HL-60 (cell line): ENCODE results near the gene TESPA1.
"Not testable (repeated sequence)": the region's sequence is repeated elsewhere in the genome, so short reads cannot be mapped to it uniquely, and the experiment has no call there.

Experiments used
- DNase-seq, 2 experiments: peaks; one replicate each; pipeline ENCODE4 v3.0.0-alpha.2; 2010 to 2020; ENCODE audit warnings: low read depth in 1 of 2, low spot score in 1 of 2
- H3K27ac ChIP-seq: fragments of 250-450 bp; sonication (Bioruptor Pico); replicated peaks from 2 replicates; pipeline ENCODE4 v1.5.1; 2020; ENCODE audit warnings: mild to moderate bottlenecking, moderate library complexity
- H3K27me3 ChIP-seq: fragments of 250-450 bp; sonication (Bioruptor Pico); 2 replicates; pipeline ENCODE4 v1.5.1; 2021; ENCODE audit warnings: mild to moderate bottlenecking, moderate library complexity; ENCODE audit not compliant: insufficient read depth, poor library complexity, severe bottlenecking
- H3K4me3 ChIP-seq: replicated peaks from 2 replicates; pipeline ENCODE4 v1.5.1; 2011; ENCODE audit warnings: mild to moderate bottlenecking, control low read depth, low read length; ENCODE audit not compliant: insufficient read depth
- GABPA ChIP-seq: IDR thresholded peaks from 2 replicates; pipeline ENCODE4 v1.6.1; 2012; ENCODE audit warnings: low read depth
- POLR2AphosphoS5 ChIP-seq: IDR thresholded peaks from 2 replicates; pipeline ENCODE4 v1.6.1; 2012; ENCODE audit warnings: low read depth
- SPI1 ChIP-seq: IDR thresholded peaks from 2 replicates; pipeline ENCODE4 v1.6.1; 2012; ENCODE audit warnings: low read depth, mild to moderate bottlenecking, borderline replicate concordance
- TF ChIP-seq, protein P1 (sequence below): IDR thresholded peaks from one replicate; pipeline ENCODE4 v1.5.1; 2011; ENCODE audit warnings: low read length, control low read depth, inconsistent platforms; ENCODE audit not compliant: insufficient read depth
- TF ChIP-seq, protein P2 (sequence below): IDR thresholded peaks from 2 replicates; pipeline ENCODE4 v1.6.1; 2012; ENCODE audit warnings: low read depth; ENCODE audit not compliant: insufficient replicate concordance

Gene TESPA1

DNA sequence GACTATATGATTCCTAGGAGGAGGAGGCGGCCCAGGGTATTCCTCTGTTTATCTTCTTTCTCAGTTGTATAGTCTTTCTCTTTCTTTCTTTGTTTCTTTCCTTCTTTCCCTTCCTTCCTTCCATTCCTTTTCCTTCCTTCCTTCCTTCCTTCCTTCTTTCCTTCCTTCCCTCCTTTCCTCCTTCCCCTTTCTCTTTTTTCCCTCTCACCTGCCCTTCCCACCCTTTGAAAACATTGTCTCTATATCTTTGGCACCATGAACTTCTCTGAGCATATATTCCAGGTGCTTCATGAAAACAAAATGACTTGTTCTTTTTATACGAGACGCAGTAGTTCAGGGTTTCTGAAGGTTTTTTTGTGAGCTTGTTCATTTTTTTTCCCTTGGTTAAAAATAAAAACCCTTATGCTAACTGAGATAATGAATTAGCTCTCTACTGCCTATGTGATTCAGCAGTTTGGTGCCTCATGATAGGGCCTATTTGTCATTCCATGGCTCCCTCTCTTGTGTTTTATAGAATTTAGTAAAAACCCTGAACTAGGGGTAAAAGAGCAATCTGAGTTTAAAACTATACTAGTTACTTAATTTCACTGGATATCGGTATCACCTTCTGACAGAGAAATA lies 3.2 kb upstream of the TESPA1 start:
- Histone ChIP-seq H3K4me3 (no peak overlapping the region), H3K27ac (no peak overlapping the region), H3K27me3 (no peaks in the 10 kb centered on the region)
- no peak for TF ChIP-seq POLR2AphosphoS5
- TF ChIP-seq SPI1: no peak
- TF ChIP-seq GABPA: no peak
- TF ChIP-seq, protein P1, sequence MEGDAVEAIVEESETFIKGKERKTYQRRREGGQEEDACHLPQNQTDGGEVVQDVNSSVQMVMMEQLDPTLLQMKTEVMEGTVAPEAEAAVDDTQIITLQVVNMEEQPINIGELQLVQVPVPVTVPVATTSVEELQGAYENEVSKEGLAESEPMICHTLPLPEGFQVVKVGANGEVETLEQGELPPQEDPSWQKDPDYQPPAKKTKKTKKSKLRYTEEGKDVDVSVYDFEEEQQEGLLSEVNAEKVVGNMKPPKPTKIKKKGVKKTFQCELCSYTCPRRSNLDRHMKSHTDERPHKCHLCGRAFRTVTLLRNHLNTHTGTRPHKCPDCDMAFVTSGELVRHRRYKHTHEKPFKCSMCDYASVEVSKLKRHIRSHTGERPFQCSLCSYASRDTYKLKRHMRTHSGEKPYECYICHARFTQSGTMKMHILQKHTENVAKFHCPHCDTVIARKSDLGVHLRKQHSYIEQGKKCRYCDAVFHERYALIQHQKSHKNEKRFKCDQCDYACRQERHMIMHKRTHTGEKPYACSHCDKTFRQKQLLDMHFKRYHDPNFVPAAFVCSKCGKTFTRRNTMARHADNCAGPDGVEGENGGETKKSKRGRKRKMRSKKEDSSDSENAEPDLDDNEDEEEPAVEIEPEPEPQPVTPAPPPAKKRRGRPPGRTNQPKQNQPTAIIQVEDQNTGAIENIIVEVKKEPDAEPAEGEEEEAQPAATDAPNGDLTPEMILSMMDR: no peak
- TF ChIP-seq, protein P2, sequence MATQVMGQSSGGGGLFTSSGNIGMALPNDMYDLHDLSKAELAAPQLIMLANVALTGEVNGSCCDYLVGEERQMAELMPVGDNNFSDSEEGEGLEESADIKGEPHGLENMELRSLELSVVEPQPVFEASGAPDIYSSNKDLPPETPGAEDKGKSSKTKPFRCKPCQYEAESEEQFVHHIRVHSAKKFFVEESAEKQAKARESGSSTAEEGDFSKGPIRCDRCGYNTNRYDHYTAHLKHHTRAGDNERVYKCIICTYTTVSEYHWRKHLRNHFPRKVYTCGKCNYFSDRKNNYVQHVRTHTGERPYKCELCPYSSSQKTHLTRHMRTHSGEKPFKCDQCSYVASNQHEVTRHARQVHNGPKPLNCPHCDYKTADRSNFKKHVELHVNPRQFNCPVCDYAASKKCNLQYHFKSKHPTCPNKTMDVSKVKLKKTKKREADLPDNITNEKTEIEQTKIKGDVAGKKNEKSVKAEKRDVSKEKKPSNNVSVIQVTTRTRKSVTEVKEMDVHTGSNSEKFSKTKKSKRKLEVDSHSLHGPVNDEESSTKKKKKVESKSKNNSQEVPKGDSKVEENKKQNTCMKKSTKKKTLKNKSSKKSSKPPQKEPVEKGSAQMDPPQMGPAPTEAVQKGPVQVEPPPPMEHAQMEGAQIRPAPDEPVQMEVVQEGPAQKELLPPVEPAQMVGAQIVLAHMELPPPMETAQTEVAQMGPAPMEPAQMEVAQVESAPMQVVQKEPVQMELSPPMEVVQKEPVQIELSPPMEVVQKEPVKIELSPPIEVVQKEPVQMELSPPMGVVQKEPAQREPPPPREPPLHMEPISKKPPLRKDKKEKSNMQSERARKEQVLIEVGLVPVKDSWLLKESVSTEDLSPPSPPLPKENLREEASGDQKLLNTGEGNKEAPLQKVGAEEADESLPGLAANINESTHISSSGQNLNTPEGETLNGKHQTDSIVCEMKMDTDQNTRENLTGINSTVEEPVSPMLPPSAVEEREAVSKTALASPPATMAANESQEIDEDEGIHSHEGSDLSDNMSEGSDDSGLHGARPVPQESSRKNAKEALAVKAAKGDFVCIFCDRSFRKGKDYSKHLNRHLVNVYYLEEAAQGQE: no peak
- no peak for DNase-seq

- H3K27me3 ChIP-seq, H3K4me3 ChIP-seq, DNase-seq, H3K27ac ChIP-seq: not testable (repeated sequence)
These were observed 2.2 kb upstream of the TESPA1 start for GRCh38 chr12:54986773-54987172.

DNA sequence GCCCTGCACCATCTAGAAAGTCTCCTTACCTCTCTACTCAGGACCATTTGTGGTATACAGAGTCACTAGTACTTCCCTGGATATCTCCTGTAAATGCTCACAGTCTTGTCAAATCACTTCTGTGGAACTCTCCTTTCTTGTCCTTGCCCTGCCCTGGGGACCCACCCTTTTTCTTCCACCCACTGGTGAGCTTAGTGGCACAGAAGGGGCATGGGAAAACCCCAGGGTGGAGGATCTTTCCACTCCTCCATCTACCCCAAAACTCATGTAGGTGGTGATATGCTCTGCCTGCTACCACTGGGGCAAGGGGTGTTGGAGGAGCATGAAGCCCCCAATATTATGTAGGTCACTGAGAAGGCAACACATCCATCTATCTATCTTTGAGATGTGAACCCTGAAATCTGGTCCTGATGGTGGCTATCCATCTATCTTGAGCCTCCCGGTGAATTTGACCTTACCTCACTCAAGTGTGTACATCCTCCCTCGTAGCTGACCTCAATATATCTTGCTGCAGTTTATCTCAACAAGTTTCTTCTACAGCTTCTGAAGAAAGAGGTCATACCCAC lies 943 bp downstream of the TESPA1 start:
- DNase-seq: no peak
- TF ChIP-seq SPI1 (no peak), GABPA (no peak), POLR2AphosphoS5 (no peak)
- TF ChIP-seq, protein P2: no peak
- TF ChIP-seq, protein P1: no peak
- no peak overlapping the region for H3K4me3 ChIP-seq
- H3K27me3 ChIP-seq: no peaks in the 10 kb centered on the region
- no peak overlapping the region for H3K27ac ChIP-seq

DNA sequence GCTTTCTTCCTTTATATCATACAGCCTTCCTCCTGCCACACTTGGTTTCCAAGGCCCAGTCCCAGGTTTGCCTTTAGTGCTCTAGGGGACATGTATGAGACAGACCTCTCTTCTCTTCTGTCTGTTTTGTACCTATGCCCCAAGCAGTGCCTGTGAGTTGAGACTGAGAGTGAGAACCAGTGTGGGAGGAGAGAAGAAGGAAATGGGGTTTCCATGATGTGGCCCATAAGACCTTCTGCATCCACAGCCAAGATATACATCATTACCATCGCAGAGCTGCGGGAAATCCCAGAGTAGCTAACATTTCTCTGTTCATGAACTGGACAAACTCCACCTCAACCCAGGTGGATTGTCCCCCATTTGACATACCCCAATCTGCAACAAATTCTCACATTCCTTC lies 2.8 kb downstream of the TESPA1 start:
- Histone ChIP-seq H3K27me3 (no peaks in the 10 kb centered on the region), H3K27ac (no peak overlapping the region), H3K4me3 (no peak overlapping the region)
- TF ChIP-seq POLR2AphosphoS5 (no peak), GABPA (no peak), SPI1 (no peak)
- TF ChIP-seq, protein P2: no peak
- TF ChIP-seq, protein P1: no peak
- no peak for DNase-seq
